Anterior cingulate cortex (tissue), 58 donors: ENCODE measurements around the gene ITFG1.

Experiments
- DNase-seq, 58 donors: peaks; one replicate each; lab custom pipeline; 2025; lab: John Stamatoyannopoulos, UW

The ITFG1 gene

GRCh38 chr16:47460711-47461597 is at the start of gene ITFG1, which contains the start of gene PHKB:
Gene ITFG1, minus strand, starts transcription at chr16:47461063. Its CDS starts 18 bp downstream, at chr16:47461045.
Gene PHKB, plus strand, starts transcription at chr16:47461331. Its CDS starts 20 bp downstream, at chr16:47461351.
- DNase-seq = peak; percentile 36 to 91 (median 83)

GRCh38 chr16:47507701-47508100 is 46.8 kb upstream of the ITFG1 start:
- no peak for DNase-seq

GRCh38 chr16:47506800-47507199 is 45.9 kb upstream of the ITFG1 start:
- DNase-seq = no peak

GRCh38 chr16:47504599-47504998 is 43.7 kb upstream of the ITFG1 start:
- DNase-seq = no peak

- DNase-seq = no peak
Measured at GRCh38 chr16:47503936-47504335, 43.1 kb upstream of the ITFG1 start.

- DNase-seq = no peak
Measured at GRCh38 chr16:47499700-47500264, 38.9 kb upstream of the ITFG1 start.

GRCh38 chr16:47499080-47499699 is 38.3 kb upstream of the ITFG1 start:
- no peak for DNase-seq

- no peak for DNase-seq
Measured at GRCh38 chr16:47493381-47494337, 32.8 kb upstream of the ITFG1 start.

GRCh38 chr16:47492428-47493377 is 31.8 kb upstream of the ITFG1 start:
- DNase-seq = peak in 25 of 58 donors; percentile 1 to 53 (median 14)

- no peak for DNase-seq
Measured at GRCh38 chr16:47492036-47492427, 31.2 kb upstream of the ITFG1 start.

GRCh38 chr16:47490471-47490870 is 29.6 kb upstream of the ITFG1 start:
- DNase-seq = no peak

GRCh38 chr16:47488051-47488450 is 27.2 kb upstream of the ITFG1 start:
- DNase-seq = no peak

- no peak for DNase-seq
Measured at GRCh38 chr16:47486856-47487255, 26.0 kb upstream of the ITFG1 start.

GRCh38 chr16:47483616-47484015 is 22.8 kb upstream of the ITFG1 start:
- DNase-seq = no peak

GRCh38 chr16:47481698-47482374 is 21.0 kb upstream of the ITFG1 start:
- DNase-seq = no peak

- no peak for DNase-seq
Measured at GRCh38 chr16:47480410-47480809, 19.5 kb upstream of the ITFG1 start.

GRCh38 chr16:47477679-47478078 is 16.8 kb upstream of the ITFG1 start:
- no peak for DNase-seq

GRCh38 chr16:47476654-47477345 is 15.9 kb upstream of the ITFG1 start:
- DNase-seq = no peak
